Transverse colon (tissue), 4 donors: ENCODE measurements around the gene TICRR. TPM values are rescaled to one million over a fixed set of nuclear protein-coding genes. Genes with fewer than 3 reads are reported as not detected.

Experiments
- DNase-seq: peaks from one replicate; pipeline ENCODE4 v3.0.0-alpha.2; 2019
- H3K27ac ChIP-seq, 4 donors: fragments of 200-600 bp; sonication (generic); 2 replicates each; pipeline ENCODE4 v1.5.1; 2016 to 2018; ENCODE audit warnings: inconsistent platforms in 4 of 4
- H3K27me3 ChIP-seq: fragments of 200-600 bp; sonication (generic); 2 replicates; pipeline ENCODE4 v1.5.1; 2017; ENCODE audit warnings: inconsistent platforms
- H3K36me3 ChIP-seq, 4 donors: fragments of 200-600 bp; sonication (generic); 2 replicates each; pipeline ENCODE4 v1.5.1; 2017 to 2019; ENCODE audit warnings: inconsistent platforms in 4 of 4
- H3K4me1 ChIP-seq, 4 donors: fragments of 200-600 bp; sonication (generic); 2 replicates each; pipeline ENCODE4 v1.5.1; 2017 to 2020; ENCODE audit warnings: inconsistent platforms in 4 of 4
- H3K4me3 ChIP-seq, 4 donors: fragments of 200-600 bp; sonication (generic); 1 replicate in 1 of 4; 2 replicates in 3 of 4; pipeline versions ENCODE4 v1.5.1 to v1.6.1; 2017 to 2019; ENCODE audit warnings: inconsistent platforms in 4 of 4
- H3K9me3 ChIP-seq, 2 donors: fragments of 200-600 bp; sonication (generic); 2 replicates each; pipeline ENCODE4 v1.5.1; 2017 to 2019; ENCODE audit warnings: inconsistent platforms in 2 of 2
- EP300 ChIP-seq: sonication (generic); formaldehyde crosslinking; IDR thresholded peaks from one replicate; pipeline ENCODE4 v1.6.1; 2017; ENCODE audit warnings: antibody characterized with exemption, low read depth
- POLR2A ChIP-seq: fragments of 450-650 bp; IDR thresholded peaks from one replicate; pipeline ENCODE4 v1.6.1; 2016; ENCODE audit warnings: antibody characterized with exemption, mild to moderate bottlenecking, moderate library complexity
- POLR2AphosphoS5 ChIP-seq, 3 donors: sonication (generic); formaldehyde crosslinking; IDR thresholded peaks; one replicate each; pipeline ENCODE4 v1.6.1; 2016; ENCODE audit warnings: antibody characterized with exemption in 3 of 3
- WGBS, 2 donors: methylation state at CpG; one replicate each; pipeline ENCODE4 v1.1.5; 2018; ENCODE audit warnings: low coverage in 1 of 2; 5-methylcytosine and 5-hydroxymethylcytosine counted together
- in situ Hi-C, 4 donors: fragments of 200-750 bp; cut with MboI; loops; one replicate each; pipeline versions ENCODE4 v1.15.0 to v1.15.1; 2017; ENCODE audit warnings: low sequenced_read_pairs in 3 of 4, low pct_ligation_motif_present in 1 of 4, low pct_unique_long_range_greater_than_20kb in 1 of 4
- intact Hi-C: fragments of 100-400 bp; cut with DNase I; formaldehyde crosslinking; loops from one replicate; pipeline ENCODE4 v1.15.1; 2023; ENCODE audit warnings: low total_unique reads
- total RNA-seq, 4 donors: library from RNA; depleted of rRNA; stranded (reverse); fragments of >200 nt; gene quantifications; one replicate each; pipeline ENCODE4 v1.1.0, GENCODE V29; 2016
- TF ChIP-seq, protein P1 (sequence below), 5 experiments: fragments of 200-600 bp in 3 of 5; fragments of 450-650 bp in 2 of 5; sonication (generic) in 3 of 5; IDR thresholded peaks; 1 replicate in 2 of 5; 2 replicates in 3 of 5; pipeline ENCODE4 v1.5.1; 2016 to 2017; ENCODE audit warnings: antibody characterized with exemption in 5 of 5, inconsistent platforms in 3 of 5, mild to moderate bottlenecking in 2 of 5, moderate library complexity in 1 of 5

The TICRR gene
- total RNA-seq, 4 donors from 2014 or later, result 0.27 to 1.4 (median 0.95) TPM; not detected in 1

- TF ChIP-seq, protein P1, sequence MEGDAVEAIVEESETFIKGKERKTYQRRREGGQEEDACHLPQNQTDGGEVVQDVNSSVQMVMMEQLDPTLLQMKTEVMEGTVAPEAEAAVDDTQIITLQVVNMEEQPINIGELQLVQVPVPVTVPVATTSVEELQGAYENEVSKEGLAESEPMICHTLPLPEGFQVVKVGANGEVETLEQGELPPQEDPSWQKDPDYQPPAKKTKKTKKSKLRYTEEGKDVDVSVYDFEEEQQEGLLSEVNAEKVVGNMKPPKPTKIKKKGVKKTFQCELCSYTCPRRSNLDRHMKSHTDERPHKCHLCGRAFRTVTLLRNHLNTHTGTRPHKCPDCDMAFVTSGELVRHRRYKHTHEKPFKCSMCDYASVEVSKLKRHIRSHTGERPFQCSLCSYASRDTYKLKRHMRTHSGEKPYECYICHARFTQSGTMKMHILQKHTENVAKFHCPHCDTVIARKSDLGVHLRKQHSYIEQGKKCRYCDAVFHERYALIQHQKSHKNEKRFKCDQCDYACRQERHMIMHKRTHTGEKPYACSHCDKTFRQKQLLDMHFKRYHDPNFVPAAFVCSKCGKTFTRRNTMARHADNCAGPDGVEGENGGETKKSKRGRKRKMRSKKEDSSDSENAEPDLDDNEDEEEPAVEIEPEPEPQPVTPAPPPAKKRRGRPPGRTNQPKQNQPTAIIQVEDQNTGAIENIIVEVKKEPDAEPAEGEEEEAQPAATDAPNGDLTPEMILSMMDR (IDR thresholded peaks at IDR 0.05), result peak in 3 of 5 experiments; percentile 26 to 29 (median 29)
- TF ChIP-seq POLR2AphosphoS5 (IDR thresholded peaks at IDR 0.05), result no peak
- in situ Hi-C loops, result no loop called here
- intact Hi-C loops, result no loop called here
Measured at GRCh38 chr15:89673165-89673512, 97.9 kb downstream of the TICRR start.

DNA sequence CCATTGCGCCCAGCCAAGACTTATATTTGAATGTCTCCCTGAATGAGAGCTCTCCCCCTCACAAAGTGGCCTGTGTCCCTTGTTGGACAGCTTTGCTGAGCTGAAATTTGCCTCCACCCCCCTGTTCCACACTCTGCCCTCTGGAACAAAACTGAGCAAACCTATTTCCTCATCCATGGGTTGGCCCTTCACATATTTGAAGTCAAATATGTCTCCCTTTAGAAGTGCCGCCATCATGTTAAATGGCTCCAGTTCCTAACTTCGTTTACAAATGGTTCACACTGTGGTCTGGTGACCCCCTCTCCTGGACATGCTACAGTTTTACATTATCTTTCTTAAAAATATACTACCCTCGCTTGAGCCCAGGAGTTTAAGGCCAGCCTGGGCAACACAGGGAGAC, 99.3 kb downstream of the TICRR start:
- Histone ChIP-seq H3K4me3 (no peak overlapping the region), H3K27ac (no peak overlapping the region), H3K36me3 (no peaks in the 10 kb centered on the region), H3K27me3 (no peaks in the 10 kb centered on the region), H3K9me3 (no peaks in the 10 kb centered on the region), H3K4me1 (peaks cover 0 to 4% (median under 1%) of the 10 kb centered on the region in 4 donors)
- no peak for TF ChIP-seq EP300
- TF ChIP-seq POLR2AphosphoS5 (IDR thresholded peaks at IDR 0.05), result no peak
- TF ChIP-seq, protein P1 (IDR thresholded peaks at IDR 0.05), result no peak
- no peak for TF ChIP-seq POLR2A
- intact Hi-C loops, result no loop called here
- in situ Hi-C loops, result no loop called here
- no peak for DNase-seq
- 63 to 88% methylated on average over 3 to 4 of the region's 4 CpGs for WGBS, 2 donors

More at GRCh38 chr15:89673165-89673512, 97.9 kb downstream of the TICRR start:
- Histone ChIP-seq H3K4me3 (no peak overlapping the region), H3K9me3 (no peaks in the 10 kb centered on the region), H3K4me1 (no peaks in the 10 kb centered on the region), H3K27ac (no peak overlapping the region), H3K36me3 (no peaks in the 10 kb centered on the region), H3K27me3 (no peaks in the 10 kb centered on the region)
- 72 to 82% methylated on average over 2 to 12 of the region's 12 CpGs for WGBS, 2 donors
- no peak for DNase-seq

GRCh38 chr15:89675606-89676005, 100.3 kb downstream of the TICRR start:
- Histone ChIP-seq H3K27ac (no peak overlapping the region), H3K27me3 (no peaks in the 10 kb centered on the region), H3K4me3 (no peak overlapping the region), H3K4me1 (peaks cover 6 to 14% (median 9%) of the 10 kb centered on the region in 4 donors), H3K36me3 (no peaks in the 10 kb centered on the region), H3K9me3 (no peaks in the 10 kb centered on the region)
- in situ Hi-C loops (no loop called here), intact Hi-C loops (no loop called here)
- no peak for DNase-seq
- TF ChIP-seq EP300 (no peak), POLR2AphosphoS5 (IDR thresholded peaks at IDR 0.05) (no peak), POLR2A (no peak)
- TF ChIP-seq, protein P1 (IDR thresholded peaks at IDR 0.05), result no peak
- WGBS, 2 donors, result 89% methylated on average over 5 to 6 of the region's 6 CpGs

- Histone ChIP-seq H3K36me3 (no peaks in the 10 kb centered on the region), H3K4me1 (peaks cover 13 to 24% (median 17%) of the 10 kb centered on the region in 4 donors), H3K4me3 (no peak overlapping the region), H3K27ac (no peak overlapping the region), H3K9me3 (no peaks in the 10 kb centered on the region), H3K27me3 (no peaks in the 10 kb centered on the region)
- TF ChIP-seq POLR2AphosphoS5 (IDR thresholded peaks at IDR 0.05) (no peak), POLR2A (no peak), EP300 (no peak)
- TF ChIP-seq, protein P1 (IDR thresholded peaks at IDR 0.05), result no peak
- in situ Hi-C loops, result no loop called here
- 89% methylated on average over 1 of the region's 1 CpG; no CpG with 5 or more reads in 1 of the 2 donors for WGBS, 2 donors
- intact Hi-C loops, result no loop called here
- DNase-seq, result no peak
Measured at GRCh38 chr15:89677381-89677780, 102.1 kb downstream of the TICRR start.

Other genes with a start within 250 kb of the TICRR start
- 100 to 1,000 TPM in 2 of 4 donors, 10 to 100 TPM in 2; 64.5 to 204 (median 114) TPM for gene POLG, start 240.6 kb upstream of the TICRR start, total RNA-seq
- gene RHCG, start 78.9 kb upstream of the TICRR start, total RNA-seq, result under 1 TPM in 1 of 4 donors, not detected in 3; 0.41 TPM
- gene KIF7, start 80.0 kb downstream of the TICRR start, total RNA-seq, result 10 to 100 TPM in 1 of 4 donors, 1 to 10 TPM in 3; 2.3 to 11.5 (median 5.4) TPM
- gene PLIN1, start 103.9 kb downstream of the TICRR start, total RNA-seq, result 10 to 100 TPM in 3 of 4 donors, 1 to 10 TPM in 1; 4.6 to 48.3 (median 11.9) TPM
- 100 to 1,000 TPM in 1 of 4 donors, 10 to 100 TPM in 2, 1 to 10 TPM in 1; 6.8 to 113 (median 40.6) TPM for gene PEX11A, start 115.3 kb downstream of the TICRR start, total RNA-seq
- gene WDR93, start 115.3 kb downstream of the TICRR start, total RNA-seq, result not detected
- gene MESP1, start 175.8 kb downstream of the TICRR start, total RNA-seq, result 10 to 100 TPM in 3 of 4 donors, 1 to 10 TPM in 1; 8.6 to 13.5 (median 12.5) TPM
- gene MESP2, start 200.9 kb downstream of the TICRR start, total RNA-seq, result under 1 TPM in 2 of 4 donors, not detected in 2; 0.64 to 0.96 TPM
- gene ANPEP, start 239.4 kb downstream of the TICRR start, total RNA-seq, result 1,000 to 10,000 TPM in 1 of 4 donors, 100 to 1,000 TPM in 3; 133 to 1,054 (median 474) TPM